Activated CD4-positive, alpha-beta memory T cell treated with anti-CD3 and anti-CD28 coated beads, Interleukin-2, amount 10 ng/mL, durations not matched to agents 7 days and 5 days (primary cell): Measurements from ENCODE around the gene KIFC1. TPM values are rescaled to one million over a fixed set of nuclear protein-coding genes. Genes with fewer than 3 reads are reported as not detected.
A peak's percentile ranks its signal among the peaks of the same experiment; 100 is the strongest.
"Not testable (repeated sequence)": the region's sequence is repeated elsewhere in the genome, so short reads cannot be mapped to it uniquely, and the experiment has no call there.

ENCODE experiments used
- CTCF ChIA-PET: fragments of 350-600 bp; sonication (Branson Sonifier 250); formaldehyde crosslinking; loops from one replicate; lab custom pipeline; 2021; ENCODE audit warnings: antibody characterized with exemption, inconsistent platforms; lab: Charles Lee
- POLR2A ChIA-PET: fragments of 350-600 bp; sonication (Branson Sonifier 250); formaldehyde crosslinking; loops from one replicate; lab custom pipeline; 2021; ENCODE audit warnings: antibody characterized with exemption; lab: Charles Lee
- DNase-seq: peaks from one replicate; pipeline ENCODE4 v3.0.0-alpha.2; 2020
- H3K27ac Mint-ChIP-seq: one replicate; pipeline ENCODE4 v1.8.0; 2021; ENCODE audit warnings: mild to moderate bottlenecking, mixed read lengths
- H3K27me3 Mint-ChIP-seq: one replicate; pipeline ENCODE4 v1.8.0; 2021; ENCODE audit warnings: mixed read lengths
- H3K36me3 Mint-ChIP-seq: one replicate; pipeline ENCODE4 v1.8.0; 2021; ENCODE audit warnings: low read depth, mixed read lengths
- H3K4me1 Mint-ChIP-seq: one replicate; pipeline ENCODE4 v1.8.0; 2021; ENCODE audit warnings: mixed read lengths
- H3K4me3 Mint-ChIP-seq: one replicate; pipeline ENCODE4 v1.8.0; 2021; ENCODE audit warnings: mild to moderate bottlenecking, mixed read lengths
- H3K9me3 Mint-ChIP-seq: one replicate; pipeline ENCODE4 v1.8.0; 2021; ENCODE audit warnings: mixed read lengths
- total RNA-seq, 2 experiments: library from RNA; stranded (reverse); gene quantifications; one replicate each; pipeline ENCODE4 v1.2.3, GENCODE V29; 2021

KIFC1 gene
- total RNA-seq, 2 experiments from 2014 or later: 125 to 127 TPM

GRCh38 chr6:33383427-33384185 lies 8.0 kb upstream of the KIFC1 start:
- no peak for DNase-seq
- Mint-ChIP-seq H3K4me1 (peaks cover 4% of the 10 kb centered on the region), H3K4me3 (no peak overlapping the region), H3K27ac (no peak overlapping the region), H3K36me3 (no peaks in the 10 kb centered on the region), H3K9me3 (no peaks in the 10 kb centered on the region), H3K27me3 (peaks cover 7% of the 10 kb centered on the region)
- CTCF ChIA-PET: no interaction called here
- POLR2A ChIA-PET: no interaction called here

- POLR2A ChIA-PET: interaction anchor here (0.5 kb wide), 1 partner anchor 40 kb away, joined by 3 read pairs; no protein-coding TSS in a partner anchor
- H3K27ac Mint-ChIP-seq: no peak overlapping the region
Measured at GRCh38 chr6:33384581-33385020, 7.0 kb upstream of the KIFC1 start.

GRCh38 chr6:33390173-33390572 lies 1.4 kb upstream of the KIFC1 start:
- Mint-ChIP-seq H3K4me1 (peaks cover 35% of the 10 kb centered on the region), H3K4me3 (no peak overlapping the region), H3K9me3 (no peaks in the 10 kb centered on the region), H3K36me3 (peaks cover 31% of the 10 kb centered on the region), H3K27me3 (no peaks in the 10 kb centered on the region), H3K27ac (peak overlapping the region; percentile 93)
- ChIA-PET POLR2A (interaction anchor here (0.9 to 2.6 kb wide), 12 partner anchors 20 to 418 kb away, joined by 3 to 7 read pairs (median 6); partner anchors contain the start of genes B3GALT4, CUTA, RPS18 and VPS52), CTCF (interaction anchor here (0.6 to 1.8 kb wide), 15 partner anchors 15 to 231 kb away, joined by 3 to 11 read pairs (median 4); partner anchors contain the start of genes B3GALT4, BAK1 and ITPR3)
- DNase-seq: no peak

More at GRCh38 chr6:33384581-33385020, 7.0 kb upstream of the KIFC1 start:
- Mint-ChIP-seq H3K36me3 (no peaks in the 10 kb centered on the region), H3K27me3 (peaks cover 7% of the 10 kb centered on the region), H3K4me1 (peaks cover 4% of the 10 kb centered on the region), H3K4me3 (no peak overlapping the region), H3K9me3 (no peaks in the 10 kb centered on the region)
- DNase-seq: no peak
- CTCF ChIA-PET: no interaction called here

DNA sequence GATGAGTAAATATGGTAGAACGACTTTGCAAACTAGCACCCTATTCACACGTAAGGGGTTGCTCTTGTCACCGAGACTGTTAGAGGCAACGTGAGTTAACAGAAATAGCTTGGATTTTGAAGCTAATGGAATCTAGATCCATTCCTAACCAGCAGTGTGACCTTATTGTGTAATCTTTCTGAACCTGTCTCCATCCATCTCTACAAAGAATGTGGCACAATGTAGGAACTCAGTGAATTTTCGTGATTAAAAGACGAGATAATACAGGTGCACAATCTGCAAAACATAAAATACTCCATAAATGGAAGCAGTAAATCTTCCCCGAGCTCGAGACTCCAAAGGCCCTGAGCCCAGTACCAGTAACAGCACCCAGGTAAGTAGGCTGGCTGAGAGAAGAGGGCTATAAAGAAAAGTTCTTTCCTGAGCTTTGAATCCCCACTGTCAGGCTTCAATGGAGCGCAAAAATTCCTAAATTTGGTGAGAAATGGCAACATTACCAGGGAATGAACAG lies 801 bp upstream of the KIFC1 start:
- no peak for DNase-seq
- Mint-ChIP-seq H3K27ac (peak overlapping the region; percentile 93), H3K9me3 (no peaks in the 10 kb centered on the region), H3K27me3 (no peaks in the 10 kb centered on the region), H3K36me3 (peaks cover 36% of the 10 kb centered on the region), H3K4me1 (peaks cover 40% of the 10 kb centered on the region), H3K4me3 (peak overlapping the region; percentile 95)
- ChIA-PET POLR2A (interaction anchor here (0.6 to 2.6 kb wide), 15 partner anchors 16 to 419 kb away, joined by 3 to 7 read pairs (median 5); partner anchors contain the start of genes B3GALT4, CUTA, RPS18 and UQCC2), CTCF (interaction anchor here (0.6 to 1.8 kb wide), 26 partner anchors 16 to 231 kb away, joined by 3 to 11 read pairs (median 3); partner anchors contain the start of genes B3GALT4, BAK1, ITPR3 and RING1)

GRCh38 chr6:33391922-33392594 lies 435 bp downstream of the KIFC1 start:
- Mint-ChIP-seq H3K36me3 (peaks cover 41% of the 10 kb centered on the region), H3K27ac (peak overlapping the region; percentile 93), H3K4me3 (peak overlapping the region; percentile 95), H3K27me3 (no peaks in the 10 kb centered on the region), H3K4me1 (peaks cover 46% of the 10 kb centered on the region), H3K9me3 (no peaks in the 10 kb centered on the region)
- ChIA-PET POLR2A (interaction anchor here (0.6 to 2.6 kb wide), 14 partner anchors 9 to 230 kb away, joined by 3 to 14 read pairs (median 6); partner anchors contain the start of genes CUTA, PFDN6, PHF1 and WDR46), CTCF (interaction anchor here (0.7 to 1.3 kb wide), 4 partner anchors 62 to 216 kb away, joined by 3 to 5 read pairs (median 3); partner anchors contain the start of genes B3GALT4, ZBTB22 and ZBTB9)
- DNase-seq: no peak

- no peaks in the 10 kb centered on the region for H3K27me3 Mint-ChIP-seq
- DNase-seq: no peak
- peaks cover 45% of the 10 kb centered on the region for H3K36me3 Mint-ChIP-seq
- POLR2A ChIA-PET: interaction anchor here (0.9 to 2.6 kb wide), 12 partner anchors 11 to 230 kb away, joined by 3 to 14 read pairs (median 6); partner anchors contain the start of genes CUTA, PFDN6, PHF1 and WDR46
- H3K9me3 Mint-ChIP-seq: no peaks in the 10 kb centered on the region
- H3K4me3 Mint-ChIP-seq: peak overlapping the region; percentile 95
- H3K4me1 Mint-ChIP-seq: peaks cover 49% of the 10 kb centered on the region
- CTCF ChIA-PET: interaction anchor here (0.7 to 1.3 kb wide), 4 partner anchors 62 to 215 kb away, joined by 3 to 5 read pairs (median 3); partner anchors contain the start of genes B3GALT4, ZBTB22 and ZBTB9
- peak overlapping the region; percentile 93 for H3K27ac Mint-ChIP-seq
Measured at GRCh38 chr6:33392595-33392948, 949 bp downstream of the KIFC1 start.

DNA sequence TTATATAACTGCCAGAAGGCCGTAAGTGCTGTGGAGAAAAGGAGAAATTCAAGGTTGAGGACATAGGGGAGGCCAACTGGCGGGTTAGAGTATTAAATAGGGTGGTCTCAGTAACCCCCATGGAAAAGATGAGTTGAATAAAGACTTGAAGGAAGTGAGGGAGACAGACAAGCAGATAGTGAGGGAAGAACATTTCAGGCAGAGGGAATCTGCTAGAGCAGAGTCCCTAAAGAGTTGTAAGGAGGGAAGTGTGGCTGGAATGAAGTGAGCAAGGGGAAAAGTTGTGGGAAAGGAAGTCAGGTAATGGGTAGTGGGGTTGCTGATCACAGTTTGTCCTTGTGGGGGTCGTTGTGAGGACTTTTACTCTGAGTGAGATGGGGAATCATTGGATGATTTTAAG lies 1.4 kb downstream of the KIFC1 start:
- Mint-ChIP-seq H3K36me3 (peaks cover 49% of the 10 kb centered on the region), H3K9me3 (no peaks in the 10 kb centered on the region), H3K4me3 (peak overlapping the region; percentile 95), H3K27ac (peak overlapping the region; percentile 93), H3K4me1 (peaks cover 53% of the 10 kb centered on the region), H3K27me3 (no peaks in the 10 kb centered on the region)
- ChIA-PET CTCF (interaction anchor here (1.0 to 1.3 kb wide), 2 partner anchors 75 to 116 kb away, joined by 3 read pairs; partner anchors contain the start of genes B3GALT4 and ZBTB22), POLR2A (interaction anchor here (1.4 to 2.6 kb wide), 8 partner anchors 10 to 229 kb away, joined by 5 to 14 read pairs (median 8); partner anchors contain the start of genes CUTA and PHF1)
- DNase-seq: no peak

- Mint-ChIP-seq H3K9me3 (no peaks in the 10 kb centered on the region), H3K4me1 (peaks cover 42% of the 10 kb centered on the region), H3K27ac (peak overlapping the region; percentile 8), H3K4me3 (no peak overlapping the region), H3K36me3 (peaks cover 74% of the 10 kb centered on the region), H3K27me3 (no peaks in the 10 kb centered on the region)
- ChIA-PET CTCF (interaction anchor here (1.0 kb wide), 1 partner anchor 28 kb away, joined by 3 read pairs; no protein-coding TSS in a partner anchor), POLR2A (interaction anchor here (1.0 to 1.7 kb wide), 3 partner anchors 10 to 125 kb away, joined by 3 read pairs; partner anchors contain the start of genes RPS18 and VPS52)
- no peak for DNase-seq
Measured at GRCh38 chr6:33397541-33397940, 5.9 kb downstream of the KIFC1 start.

- Mint-ChIP-seq H3K4me1 (peaks cover 37% of the 10 kb centered on the region), H3K36me3 (peaks cover 75% of the 10 kb centered on the region), H3K27ac (peak overlapping the region; percentile 31)
- CTCF ChIA-PET, H3K27me3 Mint-ChIP-seq, DNase-seq, H3K9me3 Mint-ChIP-seq, H3K4me3 Mint-ChIP-seq, POLR2A ChIA-PET: not testable (repeated sequence)
Measured at GRCh38 chr6:33398601-33399000, 7.0 kb downstream of the KIFC1 start.

DNA sequence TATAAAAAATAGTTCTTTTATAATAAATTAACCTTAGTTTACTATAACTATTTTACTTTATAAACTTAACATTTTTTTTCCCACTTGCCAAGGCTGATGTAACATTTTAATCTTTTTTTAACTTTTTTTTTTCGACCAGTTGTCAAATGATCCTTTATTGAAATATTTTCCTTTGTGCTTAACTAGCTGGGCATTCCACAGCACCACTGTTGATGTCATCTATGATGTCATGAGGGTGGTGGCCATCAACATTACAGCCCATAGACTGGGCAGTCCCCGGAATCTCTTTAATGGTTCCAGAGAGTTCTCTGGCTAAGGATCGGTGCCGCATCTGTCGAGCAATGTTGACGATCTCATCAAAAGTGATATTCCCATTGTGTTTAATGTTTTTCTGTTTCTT lies 8.3 kb downstream of the KIFC1 start:
- H3K27me3 Mint-ChIP-seq, H3K27ac Mint-ChIP-seq, H3K9me3 Mint-ChIP-seq, DNase-seq, CTCF ChIA-PET, H3K4me3 Mint-ChIP-seq, POLR2A ChIA-PET: not testable (repeated sequence)
- Mint-ChIP-seq H3K36me3 (peaks cover 76% of the 10 kb centered on the region), H3K4me1 (peaks cover 36% of the 10 kb centered on the region)

- peaks cover 40% of the 10 kb centered on the region for H3K4me1 Mint-ChIP-seq
- no peaks in the 10 kb centered on the region for H3K9me3 Mint-ChIP-seq
- H3K27ac Mint-ChIP-seq: no peak overlapping the region
- no peak for DNase-seq
- H3K4me3 Mint-ChIP-seq: no peak overlapping the region
- ChIA-PET POLR2A (interaction anchor here (0.8 to 1.9 kb wide), 4 partner anchors 9 to 20 kb away, joined by 3 to 12 read pairs (median 3); partner anchors contain the start of gene KIFC1), CTCF (no interaction called here)
- no peaks in the 10 kb centered on the region for H3K27me3 Mint-ChIP-seq
- peaks cover 83% of the 10 kb centered on the region for H3K36me3 Mint-ChIP-seq
Measured at GRCh38 chr6:33404884-33405283, 13.3 kb downstream of the KIFC1 start.
